SK-MEL-5 (cell line): ENCODE data around the gene CGAS. TPM values are rescaled to one million over a fixed set of nuclear protein-coding genes. Genes with fewer than 3 reads are reported as not detected.
"Not testable (repeated sequence)": the region's sequence is repeated elsewhere in the genome, so short reads cannot be mapped to it uniquely, and the experiment has no call there.

Source experiments
- DNase-seq: peaks from one replicate; pipeline ENCODE4 v3.0.0-alpha.2; 2016; ENCODE audit warnings: low read depth, low spot score
- in situ Hi-C: cut with HindIII; loops from 2 replicates; pipeline ENCODE4 v1.10.0; 2016; ENCODE audit warnings: low sequenced_read_pairs, high pct_unique_total_duplicates, low pct_unique_long_range_greater_than_20kb
- polyA plus RNA-seq, 2 experiments: library from polyadenylated mRNA; depleted of rRNA; stranded (reverse); fragments of >200 nt; gene quantifications; 2 replicates each; pipeline ENCODE4 v1.2.3, GENCODE V29; 2015
- total RNA-seq: library from RNA; depleted of rRNA; stranded (reverse); fragments of >200 nt; shearing (Covaris generic); gene quantifications from 2 replicates; pipeline ENCODE4 v1.2.3, GENCODE V29; 2014; rRNA removed

The CGAS gene
- not detected in 2 replicates for total RNA-seq
- polyA plus RNA-seq (2015; cell fraction: cytosol; rRNA removed): not detected in 2 replicates
- polyA plus RNA-seq (2015; cell fraction: nucleus; rRNA removed): not detected in 2 replicates

- no peak for DNase-seq
- in situ Hi-C loops: no loop called here
These were observed at the start of gene CGAS for GRCh38 chr6:73452107-73452461. Gene CGAS (minus strand): TSS chr6:73452297. CDS start chr6:73452181, 116 bp downstream.

GRCh38 chr6:73497915-73498314, 45.8 kb upstream of the CGAS start:
- DNase-seq: no peak
- in situ Hi-C loops: no loop called here

GRCh38 chr6:73491377-73491776, 39.3 kb upstream of the CGAS start:
- in situ Hi-C loops: no loop called here
- DNase-seq: no peak

DNA sequence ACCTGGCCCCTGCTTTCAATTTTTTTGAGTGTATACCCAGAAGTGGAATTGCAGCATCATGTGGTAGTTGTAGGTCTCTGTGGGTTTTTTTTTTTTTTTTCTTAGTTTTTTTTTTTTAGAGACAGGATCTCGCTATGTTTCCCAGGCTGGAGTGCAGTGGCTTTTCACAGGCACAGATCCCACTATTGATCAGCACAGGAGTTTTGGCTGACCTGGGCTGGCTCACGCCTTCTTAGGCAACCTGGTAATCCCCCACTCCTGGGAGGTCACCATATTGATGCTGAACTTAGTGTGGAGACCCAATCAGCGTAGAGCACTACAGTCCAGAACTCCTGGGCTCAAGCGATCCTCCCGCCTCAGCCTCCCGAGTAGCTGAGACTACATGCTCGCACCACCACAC, 35.4 kb upstream of the CGAS start:
- DNase-seq: no peak
- in situ Hi-C loops: no loop called here

DNA sequence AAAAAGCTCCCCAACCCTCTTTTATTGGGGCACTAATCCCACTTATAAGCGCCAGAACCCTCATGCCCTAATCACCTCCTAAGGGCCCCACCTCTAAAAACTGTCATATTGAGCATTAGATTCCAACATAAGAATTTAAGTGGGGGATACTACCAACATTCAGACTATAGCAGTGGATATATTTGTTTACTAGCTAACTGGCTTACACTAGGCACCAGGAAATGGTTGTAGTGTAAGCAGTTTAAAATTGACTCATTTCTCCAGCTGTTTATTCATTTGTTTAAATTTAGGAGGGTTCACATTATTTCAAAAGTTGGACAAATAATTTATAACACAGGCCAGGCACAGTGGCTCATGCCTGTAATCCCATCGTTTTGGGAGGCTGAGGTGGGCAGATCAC, 32.3 kb upstream of the CGAS start:
- in situ Hi-C loops: no loop called here

GRCh38 chr6:73481969-73482368, 29.9 kb upstream of the CGAS start:
- in situ Hi-C loops: no loop called here
- no peak for DNase-seq

More for the DNA sequence above, 32.3 kb upstream of the CGAS start:
- DNase-seq: no peak

DNA sequence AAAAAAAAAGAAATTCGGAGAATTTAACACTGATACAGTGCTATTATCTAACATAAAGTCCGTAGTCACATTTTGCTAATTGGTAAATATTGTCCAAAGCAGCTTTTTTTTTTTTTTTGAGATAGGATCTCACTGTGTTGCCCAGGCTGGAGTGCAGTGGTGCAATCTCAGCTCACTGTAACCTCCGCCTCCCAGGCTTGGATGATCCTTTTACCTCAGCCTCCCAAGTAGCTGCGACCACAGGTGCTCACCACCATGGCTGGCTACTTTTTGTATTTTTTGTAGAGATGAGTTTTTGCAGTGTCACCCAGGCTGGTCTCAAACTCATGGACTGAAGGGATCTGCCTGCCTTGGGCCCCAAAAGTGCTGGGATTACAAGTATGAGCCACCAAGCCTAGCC, 25.3 kb upstream of the CGAS start:
- in situ Hi-C loops: no loop called here
- DNase-seq: no peak

DNA sequence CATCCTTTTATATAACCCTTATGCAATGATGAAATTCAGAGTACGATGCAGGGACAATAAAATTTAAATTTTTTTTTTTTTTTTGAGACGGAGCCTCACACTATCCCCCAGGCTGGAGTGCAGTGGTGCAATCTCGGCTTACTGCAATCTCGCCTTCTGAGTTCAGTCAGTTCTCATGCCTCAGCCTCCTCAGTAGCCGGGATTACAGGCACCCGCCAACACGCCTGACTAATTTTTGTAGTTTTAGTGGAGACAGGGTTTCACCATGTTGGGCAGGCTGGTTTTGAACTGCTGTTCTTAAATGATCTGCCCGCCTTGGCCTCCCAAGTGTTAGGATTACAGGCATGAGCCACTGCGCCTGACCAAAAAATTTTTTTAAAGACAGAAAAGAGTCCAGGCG, 24.6 kb upstream of the CGAS start:
- in situ Hi-C loops: no loop called here
- no peak for DNase-seq

DNA sequence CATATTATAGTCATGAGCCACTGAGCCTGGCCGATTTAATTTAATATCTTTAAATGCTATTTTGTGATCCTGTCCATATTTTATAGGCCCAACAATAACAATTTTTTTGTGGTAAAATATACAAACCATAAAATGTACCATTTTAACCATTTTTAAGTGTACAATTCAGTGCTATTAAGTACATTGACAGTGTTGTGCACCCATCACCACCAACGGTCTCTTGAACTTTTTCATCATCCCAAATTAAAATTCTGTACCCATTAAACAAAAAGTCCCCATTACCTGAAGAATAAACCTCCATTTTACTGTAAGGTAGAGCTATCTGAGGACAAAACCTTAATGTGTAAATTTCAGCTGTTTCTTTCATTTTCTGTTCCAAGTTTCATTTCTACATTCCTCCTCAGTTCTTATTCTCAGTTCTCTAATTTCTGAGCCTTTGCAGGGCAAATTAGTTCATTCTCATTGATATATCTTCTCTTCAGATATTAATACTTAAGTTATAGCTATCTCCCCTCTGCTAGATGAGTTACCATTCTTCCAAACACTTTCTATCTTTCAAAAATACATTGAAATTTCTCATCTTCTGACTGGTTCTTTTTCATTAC, 19.7 kb upstream of the CGAS start:
- in situ Hi-C loops: no loop called here
- no peak for DNase-seq

DNA sequence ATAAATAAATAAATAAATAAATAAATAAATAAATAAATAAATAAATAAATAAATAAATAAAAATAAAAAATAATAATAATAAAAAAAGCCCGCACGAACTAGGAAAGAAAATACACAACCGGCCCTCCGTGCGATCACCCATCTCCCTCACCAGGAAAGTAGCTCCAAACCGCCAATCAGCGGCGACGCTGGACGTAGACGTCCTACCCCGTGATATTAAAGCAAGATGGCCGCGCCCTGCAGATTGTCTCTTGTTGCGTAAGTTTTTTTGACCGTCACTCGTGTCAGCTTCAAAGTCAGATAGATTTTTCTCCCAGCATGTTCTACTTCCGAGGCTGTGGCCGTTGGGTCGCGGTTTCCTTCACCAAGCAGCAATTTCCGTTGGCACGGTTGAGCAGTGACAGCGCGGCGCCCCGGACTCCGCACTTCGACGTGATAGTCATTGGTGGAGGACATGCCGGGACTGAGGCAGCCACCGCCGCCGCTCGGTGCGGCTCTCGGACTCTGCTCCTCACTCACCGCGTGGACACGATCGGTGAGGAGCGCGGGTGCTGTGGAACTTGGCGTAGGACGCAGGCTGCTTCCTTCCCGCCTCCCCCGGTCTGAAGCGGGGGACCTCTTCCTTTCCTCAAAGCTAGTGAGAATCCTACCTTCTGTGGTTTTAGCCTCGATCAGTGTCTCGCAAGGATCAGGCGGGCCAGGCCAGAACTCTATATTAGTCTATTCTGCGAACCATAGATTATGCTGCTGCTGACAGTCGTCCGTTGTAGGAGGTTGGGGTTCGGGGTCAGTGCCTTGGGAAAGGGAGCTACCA, 9.6 kb upstream of the CGAS start, which contains the start of gene MTO1:
TSS of gene MTO1 (plus strand) at position 201 of the 814 bp plus-strand sequence. CDS start at position 319, 118 bp downstream.
- DNase-seq: peak; percentile 91
- in situ Hi-C loops: no loop called here

GRCh38 chr6:73460056-73460455, 8.0 kb upstream of the CGAS start:
- in situ Hi-C loops: no loop called here
- DNase-seq: no peak

GRCh38 chr6:73459474-73459873, 7.4 kb upstream of the CGAS start:
- in situ Hi-C loops: not testable (repeated sequence)

GRCh38 chr6:73455865-73456629, 4.0 kb upstream of the CGAS start:
- no peak for DNase-seq
- in situ Hi-C loops: no loop called here

More at GRCh38 chr6:73459474-73459873, 7.4 kb upstream of the CGAS start:
- not testable (repeated sequence) for DNase-seq

GRCh38 chr6:73451223-73452106, 632 bp downstream of the CGAS start:
- in situ Hi-C loops: no loop called here
- DNase-seq: peak; percentile 13

GRCh38 chr6:73443555-73443954, 8.5 kb downstream of the CGAS start:
- DNase-seq: no peak
- in situ Hi-C loops: no loop called here

DNA sequence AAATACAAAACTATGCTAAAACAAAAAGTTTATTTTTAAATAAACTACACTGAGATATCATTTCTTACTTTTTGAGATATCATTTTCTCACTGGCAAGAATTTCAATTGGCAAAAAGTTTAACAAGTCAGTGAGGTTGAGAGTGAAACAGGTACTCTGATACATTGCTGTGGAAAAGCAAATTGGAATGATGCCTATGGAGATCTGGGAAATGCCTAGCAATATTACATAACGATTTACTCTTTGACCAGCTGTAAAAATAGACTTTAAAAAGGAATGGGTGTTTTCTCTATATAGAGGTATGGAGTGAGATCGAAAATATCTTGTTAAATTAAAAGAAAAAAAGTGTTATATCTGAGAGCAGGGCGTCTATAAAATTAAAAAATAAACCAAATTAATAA, 16.9 kb downstream of the CGAS start:
- in situ Hi-C loops: no loop called here
- DNase-seq: no peak

DNA sequence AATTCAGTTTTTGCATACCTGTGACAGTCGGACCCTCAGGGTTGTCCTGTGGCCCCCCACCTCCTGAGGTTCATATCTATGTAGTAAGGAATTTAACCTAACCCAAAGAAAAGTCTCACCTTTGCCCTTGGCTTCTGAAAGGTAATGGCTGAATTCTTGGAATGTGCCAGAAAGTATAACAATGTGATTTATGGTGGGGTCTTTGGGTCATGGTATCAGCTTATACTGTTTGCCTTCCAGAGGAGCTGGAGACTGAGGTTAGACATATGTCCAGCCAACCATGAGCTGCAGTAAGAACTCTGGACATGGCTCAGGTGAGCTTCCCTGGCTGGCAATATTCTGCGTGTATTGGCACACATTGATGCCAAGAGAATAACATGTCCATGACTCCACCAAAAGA, 30.6 kb downstream of the CGAS start:
- no peak for DNase-seq

More for the DNA sequence above, 30.6 kb downstream of the CGAS start:
- in situ Hi-C loops: no loop called here
